ENCODE measurements around the gene STRN4. TPM values are rescaled to one million over a fixed set of nuclear protein-coding genes. Genes with fewer than 3 reads are reported as not detected.

The STRN4 gene
- total and polyA plus RNA-seq, 2 donors (not counting 1 experiment from before 2014, with no cell fraction given) = 33.7 to 56.0 TPM

- no peak for TF ChIP-seq CTCF (conservative IDR thresholded peaks at IDR 0.05 in 1 of 2, IDR thresholded peaks at IDR 0.05 in 1 of 2; ENCODE audit: low read depth in 1 of 2, low read length in 2 of 2)
- Histone ChIP-seq H2AFZ (ENCODE audit: low read length) (no peak overlapping the region), H3K9me3 (ENCODE audit: control insufficient read depth, insufficient read depth, low read depth, low read length) (no peaks in the 10 kb centered on the region), H4K20me1 (ENCODE audit: control insufficient read depth, extremely low read depth, insufficient read depth, low read length) (no peaks in the 10 kb centered on the region), H3K79me2 (ENCODE audit: control insufficient read depth, insufficient read depth, low read length) (no peaks in the 10 kb centered on the region), H3K36me3 (ENCODE audit: control insufficient read depth, insufficient read depth, low read length) (peaks cover 31% of the 10 kb centered on the region), H3K4me1 (ENCODE audit: control insufficient read depth, extremely low read depth, insufficient read depth, low read length) (peaks cover 3% of the 10 kb centered on the region), H3K4me3 (replicated peaks in 1 of 4; ENCODE audit: control extremely low read depth in 1 of 4, insufficient read depth in 1 of 4, low read depth in 3 of 4, low read length in 4 of 4) (no peak overlapping the region), H3K27ac (ENCODE audit: insufficient read depth, low read length) (no peak overlapping the region), H3K9ac (ENCODE audit: insufficient read depth, low read length) (no peak overlapping the region), H3K27me3 (ENCODE audit: control insufficient read depth, insufficient read depth, low read length) (no peaks in the 10 kb centered on the region), H3K4me2 (ENCODE audit: extremely low read depth, insufficient read depth, low read length) (no peak overlapping the region)
- no peak for DNase-seq (ENCODE audit: low read depth in 2 of 2)
These were observed 52.5 kb downstream of the STRN4 start for GRCh38 chr19:46693760-46694159.

- Histone ChIP-seq H3K9me3 (ENCODE audit: control insufficient read depth, insufficient read depth, low read depth, low read length) (no peaks in the 10 kb centered on the region), H3K27me3 (ENCODE audit: control insufficient read depth, insufficient read depth, low read length) (no peaks in the 10 kb centered on the region), H2AFZ (ENCODE audit: low read length) (no peak overlapping the region), H3K4me1 (ENCODE audit: control insufficient read depth, extremely low read depth, insufficient read depth, low read length) (peaks cover 3% of the 10 kb centered on the region), H3K27ac (ENCODE audit: insufficient read depth, low read length) (no peak overlapping the region), H3K36me3 (ENCODE audit: control insufficient read depth, insufficient read depth, low read length) (peaks cover 30% of the 10 kb centered on the region), H3K9ac (ENCODE audit: insufficient read depth, low read length) (no peak overlapping the region), H3K4me2 (ENCODE audit: extremely low read depth, insufficient read depth, low read length) (no peak overlapping the region), H4K20me1 (ENCODE audit: control insufficient read depth, extremely low read depth, insufficient read depth, low read length) (no peaks in the 10 kb centered on the region), H3K4me3 (replicated peaks in 1 of 4; ENCODE audit: control extremely low read depth in 1 of 4, insufficient read depth in 1 of 4, low read depth in 3 of 4, low read length in 4 of 4) (no peak overlapping the region), H3K79me2 (ENCODE audit: control insufficient read depth, insufficient read depth, low read length) (no peaks in the 10 kb centered on the region)
- no peak for DNase-seq (ENCODE audit: low read depth in 2 of 2)
- TF ChIP-seq EZH2 (IDR thresholded peaks at IDR 0.05; ENCODE audit: low read length, missing control alignments) = no peak
- TF ChIP-seq CTCF (conservative IDR thresholded peaks at IDR 0.05 in 1 of 2, IDR thresholded peaks at IDR 0.05 in 1 of 2; ENCODE audit: low read depth in 1 of 2, low read length in 2 of 2) = no peak
These were observed 53.1 kb downstream of the STRN4 start for GRCh38 chr19:46692918-46693722.

GRCh38 chr19:46691948-46692347 is 54.3 kb downstream of the STRN4 start:
- no peaks in the 10 kb centered on the region for H3K79me2 ChIP-seq (ENCODE audit: control insufficient read depth, insufficient read depth, low read length)
- H3K27me3 ChIP-seq (ENCODE audit: control insufficient read depth, insufficient read depth, low read length) = no peaks in the 10 kb centered on the region
- no peak overlapping the region for H3K9ac ChIP-seq (ENCODE audit: insufficient read depth, low read length)
- H3K27ac ChIP-seq (ENCODE audit: insufficient read depth, low read length) = no peak overlapping the region
- no peaks in the 10 kb centered on the region for H4K20me1 ChIP-seq (ENCODE audit: control insufficient read depth, extremely low read depth, insufficient read depth, low read length)
- no peaks in the 10 kb centered on the region for H3K9me3 ChIP-seq (ENCODE audit: control insufficient read depth, insufficient read depth, low read depth, low read length)
- no peak for DNase-seq (ENCODE audit: low read depth in 2 of 2)
- no peak overlapping the region for H3K4me3 ChIP-seq (replicated peaks in 1 of 4; ENCODE audit: control extremely low read depth in 1 of 4, insufficient read depth in 1 of 4, low read depth in 3 of 4, low read length in 4 of 4)
- H3K4me2 ChIP-seq (ENCODE audit: extremely low read depth, insufficient read depth, low read length) = no peak overlapping the region
- H2AFZ ChIP-seq (ENCODE audit: low read length) = no peak overlapping the region
- no peaks in the 10 kb centered on the region for H3K4me1 ChIP-seq (ENCODE audit: control insufficient read depth, extremely low read depth, insufficient read depth, low read length)
- no peak for TF ChIP-seq EZH2 (IDR thresholded peaks at IDR 0.05; ENCODE audit: low read length, missing control alignments)
- no peak for TF ChIP-seq CTCF (conservative IDR thresholded peaks at IDR 0.05 in 1 of 2, IDR thresholded peaks at IDR 0.05 in 1 of 2; ENCODE audit: low read depth in 1 of 2, low read length in 2 of 2)
- H3K36me3 ChIP-seq (ENCODE audit: control insufficient read depth, insufficient read depth, low read length) = peaks cover 28% of the 10 kb centered on the region

Data from fibroblast of lung (primary cell).